Trophoblast cell (in vitro differentiated cells and primary cell): ENCODE measurements around the gene FAM221B.

Source experiments
- DNase-seq, 2 donors: peaks; one replicate each; pipeline ENCODE4 v3.0.0-alpha.2; 2016
- H2AFZ ChIP-seq: 2 replicates; pipeline ENCODE4 v1.6.1; 2013; ENCODE audit warnings: low read length, moderate library complexity, mild to moderate bottlenecking; ENCODE audit not compliant: insufficient read depth, poor library complexity
- H2AK5ac ChIP-seq: 2 replicates; pipeline ENCODE4 v1.6.1; 2013; ENCODE audit warnings: mild to moderate bottlenecking, low read length
- H2BK120ac ChIP-seq: 2 replicates; pipeline ENCODE4 v1.6.1; 2013; ENCODE audit warnings: low read length, mild to moderate bottlenecking, moderate library complexity; ENCODE audit not compliant: insufficient read depth, poor library complexity
- H2BK12ac ChIP-seq: 2 replicates; pipeline ENCODE4 v1.6.1; 2013; ENCODE audit warnings: mild to moderate bottlenecking, low read length, moderate library complexity
- H2BK5ac ChIP-seq: 2 replicates; pipeline ENCODE4 v1.6.1; 2013; ENCODE audit warnings: low read length, low read depth, moderate library complexity, mild to moderate bottlenecking; ENCODE audit not compliant: poor library complexity
- H3K14ac ChIP-seq: 2 replicates; pipeline ENCODE4 v1.6.1; 2013; ENCODE audit warnings: mild to moderate bottlenecking, low read length
- H3K18ac ChIP-seq: 2 replicates; pipeline ENCODE4 v1.6.1; 2013; ENCODE audit warnings: mild to moderate bottlenecking, low read length
- H3K23ac ChIP-seq: 2 replicates; pipeline ENCODE4 v1.6.1; 2013; ENCODE audit warnings: low read length
- H3K27ac ChIP-seq: 2 replicates; pipeline ENCODE4 v1.5.1; 2013; ENCODE audit warnings: low read depth, mild to moderate bottlenecking, inconsistent platforms, low read length, moderate library complexity
- H3K27me3 ChIP-seq: 2 replicates; pipeline ENCODE4 v1.6.1; 2013; ENCODE audit warnings: inconsistent platforms, mild to moderate bottlenecking, low read length, moderate library complexity; ENCODE audit not compliant: insufficient read depth
- H3K36me3 ChIP-seq, 2 experiments: 1 replicate in 1 of 2; 2 replicates in 1 of 2; pipeline ENCODE4 v1.6.1; 2013; ENCODE audit warnings: low read length in 2 of 2, mild to moderate bottlenecking in 2 of 2, moderate library complexity in 1 of 2; ENCODE audit not compliant: insufficient read depth in 2 of 2, control insufficient read depth in 1 of 2
- H3K4ac ChIP-seq: 2 replicates; pipeline ENCODE4 v1.6.1; 2013; ENCODE audit warnings: low read depth, mild to moderate bottlenecking, low read length, moderate library complexity
- H3K4me1 ChIP-seq, 2 experiments: 1 replicate in 1 of 2; 2 replicates in 1 of 2; pipeline ENCODE4 v1.6.1; 2013; ENCODE audit warnings: low read length in 2 of 2, mild to moderate bottlenecking in 2 of 2, moderate library complexity in 1 of 2; ENCODE audit not compliant: insufficient read depth in 2 of 2, control insufficient read depth in 1 of 2
- H3K4me2 ChIP-seq: 2 replicates; pipeline ENCODE4 v1.6.1; 2013; ENCODE audit warnings: inconsistent platforms, mild to moderate bottlenecking, low read length, moderate library complexity
- H3K4me3 ChIP-seq: 2 replicates; pipeline ENCODE4 v1.5.1; 2013; ENCODE audit warnings: mild to moderate bottlenecking, low read depth, low read length, inconsistent platforms
- H3K79me1 ChIP-seq: one replicate; pipeline ENCODE4 v1.6.1; 2013; ENCODE audit warnings: low read length
- H3K79me2 ChIP-seq: 2 replicates; pipeline ENCODE4 v1.6.1; 2013; ENCODE audit warnings: low read length, mild to moderate bottlenecking; ENCODE audit not compliant: control insufficient read depth, insufficient read depth, poor library complexity
- H3K9ac ChIP-seq: 2 replicates; pipeline ENCODE4 v1.6.1; 2013; ENCODE audit warnings: mild to moderate bottlenecking, low read length
- H3K9me3 ChIP-seq: 2 replicates; pipeline ENCODE4 v1.6.1; 2013; ENCODE audit warnings: low read depth, mild to moderate bottlenecking, control low read depth, inconsistent platforms, low read length; ENCODE audit not compliant: insufficient read depth
- H4K12ac ChIP-seq: 2 replicates; pipeline ENCODE4 v1.6.1; 2013; ENCODE audit warnings: low read depth, mild to moderate bottlenecking, low read length, moderate library complexity
- H4K8ac ChIP-seq: 2 replicates; pipeline ENCODE4 v1.6.1; 2013; ENCODE audit warnings: low read depth, mild to moderate bottlenecking, low read length, moderate library complexity
- H4K91ac ChIP-seq: one replicate; pipeline ENCODE4 v1.6.1; 2013; ENCODE audit warnings: low read depth, mild to moderate bottlenecking, low read length, moderate library complexity
- WGBS: extraction: QIAGEN DNeasy Blood & Tissue Kit; methylation state at CpG from one replicate; pipeline ENCODE4 v1.1.7; 2013; ENCODE audit warnings: missing lambda C conversion rate; ENCODE audit not compliant: insufficient read length, insufficient coverage; ENCODE audit errors: extremely low coverage; 5-methylcytosine and 5-hydroxymethylcytosine counted together

FAM221B gene

DNA sequence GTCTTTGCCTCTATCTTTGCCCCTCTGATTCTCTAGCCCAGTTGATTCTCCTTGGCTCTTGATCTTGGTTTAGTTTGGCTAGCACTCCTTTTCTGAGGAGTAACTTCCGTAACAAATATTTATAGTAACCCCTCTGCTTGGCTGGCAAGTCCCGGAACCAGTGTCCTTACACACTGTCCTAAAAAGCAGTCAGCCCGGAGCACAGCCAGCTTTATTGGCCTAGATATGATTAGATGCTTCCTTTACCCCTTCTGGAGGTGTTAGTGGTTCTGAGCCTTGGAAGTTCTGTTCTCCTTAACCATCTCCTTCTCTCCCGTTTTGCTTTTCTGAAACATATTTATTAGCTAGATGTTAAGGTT lies 57.5 kb downstream of the FAM221B start:
- Histone ChIP-seq H4K12ac (no peak overlapping the region), H4K91ac (no peak overlapping the region), H2BK120ac (no peak overlapping the region), H3K9ac (no peak overlapping the region), H2AK5ac (no peak overlapping the region), H3K4me2 (no peak overlapping the region), H3K27ac (no peak overlapping the region), H3K4ac (no peak overlapping the region), H3K79me2 (peaks cover 2% of the 10 kb centered on the region), H3K23ac (no peak overlapping the region), H3K18ac (no peak overlapping the region), H4K8ac (no peak overlapping the region), H2AFZ (no peak overlapping the region), H3K9me3 (no peaks in the 10 kb centered on the region), H3K27me3 (no peaks in the 10 kb centered on the region), H3K36me3 (no peaks in the 10 kb centered on the region), H2BK12ac (no peak overlapping the region), H3K79me1 (no peaks in the 10 kb centered on the region), H3K14ac (no peak overlapping the region), H2BK5ac (no peak overlapping the region), H3K4me1 (peaks cover 0 to 4% of the 10 kb centered on the region in 2 experiments), H3K4me3 (no peak overlapping the region)
- whole genome bisulfite sequencing = no CpG with 5 or more reads among the region's 4 CpGs
- no peak for DNase-seq

DNA sequence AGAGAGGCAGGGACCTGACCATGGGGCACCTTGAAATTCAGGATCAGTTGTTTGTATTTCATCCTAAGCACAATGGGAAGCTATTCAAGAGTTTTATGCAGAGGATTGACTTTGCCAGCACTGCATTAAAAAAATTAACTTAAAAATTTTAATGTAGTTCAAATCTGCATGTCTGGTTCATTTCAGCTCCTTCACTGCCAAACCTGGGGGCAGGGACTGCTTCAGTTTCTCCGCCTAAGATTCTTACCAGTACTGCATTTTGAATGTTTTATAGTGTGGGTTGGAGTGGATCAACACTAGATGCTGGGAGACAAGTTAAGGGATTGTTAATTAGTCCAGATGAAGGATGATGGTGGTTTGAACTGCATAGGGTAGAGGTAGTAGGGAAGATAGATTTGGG lies 58.8 kb downstream of the FAM221B start:
- Histone ChIP-seq H3K27me3 (no peaks in the 10 kb centered on the region), H2BK12ac (no peak overlapping the region), H3K4me2 (no peak overlapping the region), H3K4me1 (peaks cover 0 to 2% of the 10 kb centered on the region in 2 experiments), H3K79me1 (no peaks in the 10 kb centered on the region), H2BK120ac (no peak overlapping the region), H2BK5ac (no peak overlapping the region), H3K36me3 (no peaks in the 10 kb centered on the region), H4K12ac (no peak overlapping the region), H3K18ac (no peak overlapping the region), H3K14ac (no peak overlapping the region), H4K91ac (no peak overlapping the region), H3K9me3 (no peaks in the 10 kb centered on the region), H2AFZ (no peak overlapping the region), H4K8ac (no peak overlapping the region), H3K27ac (no peak overlapping the region), H2AK5ac (no peak overlapping the region), H3K4me3 (no peak overlapping the region), H3K4ac (no peak overlapping the region), H3K9ac (no peak overlapping the region), H3K23ac (no peak overlapping the region), H3K79me2 (peaks cover 2% of the 10 kb centered on the region)
- WGBS = no CpG with 5 or more reads among the region's 1 CpG
- DNase-seq = no peak

DNA sequence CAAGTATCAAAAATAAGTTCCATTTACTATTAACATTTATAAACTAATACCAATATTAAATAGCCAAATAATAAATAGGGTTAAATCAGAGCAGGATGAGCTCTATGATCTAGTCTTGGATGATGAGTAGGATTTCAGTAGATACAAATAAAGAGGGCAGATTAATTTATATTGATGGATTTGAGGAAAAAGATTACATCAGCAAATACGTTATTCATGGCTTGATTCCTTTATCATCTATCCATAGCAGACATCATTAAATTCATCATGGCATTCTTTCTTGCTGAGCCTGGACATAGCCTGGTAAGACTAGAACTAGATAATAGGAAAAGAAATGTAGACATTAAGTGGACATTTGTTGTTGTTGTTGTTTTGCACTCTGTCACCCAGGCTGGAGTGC lies 61.1 kb downstream of the FAM221B start:
- no peak overlapping the region for H3K4ac ChIP-seq
- H3K4me2 ChIP-seq = no peak overlapping the region
- no peak overlapping the region for H3K14ac ChIP-seq
- no peaks in the 10 kb centered on the region for H3K79me1 ChIP-seq
- no peak overlapping the region for H4K8ac ChIP-seq
- no peak overlapping the region for H3K9ac ChIP-seq
- no peaks in the 10 kb centered on the region for H3K9me3 ChIP-seq
- no peaks in the 10 kb centered on the region for H3K79me2 ChIP-seq
- peaks cover 0 to 2% of the 10 kb centered on the region in 2 experiments for H3K4me1 ChIP-seq
- no peak overlapping the region for H2BK120ac ChIP-seq
- H3K36me3 ChIP-seq = no peaks in the 10 kb centered on the region
- no peak overlapping the region for H3K4me3 ChIP-seq
- H2BK12ac ChIP-seq = no peak overlapping the region
- no peak overlapping the region for H2AK5ac ChIP-seq
- no peak overlapping the region for H3K23ac ChIP-seq
- H2AFZ ChIP-seq = no peak overlapping the region
- DNase-seq = no peak
- no CpG with 5 or more reads among the region's 1 CpG for WGBS
- no peak overlapping the region for H3K27ac ChIP-seq
- no peak overlapping the region for H4K91ac ChIP-seq
- H2BK5ac ChIP-seq = no peak overlapping the region
- H4K12ac ChIP-seq = no peak overlapping the region
- H3K18ac ChIP-seq = no peak overlapping the region
- no peaks in the 10 kb centered on the region for H3K27me3 ChIP-seq

DNA sequence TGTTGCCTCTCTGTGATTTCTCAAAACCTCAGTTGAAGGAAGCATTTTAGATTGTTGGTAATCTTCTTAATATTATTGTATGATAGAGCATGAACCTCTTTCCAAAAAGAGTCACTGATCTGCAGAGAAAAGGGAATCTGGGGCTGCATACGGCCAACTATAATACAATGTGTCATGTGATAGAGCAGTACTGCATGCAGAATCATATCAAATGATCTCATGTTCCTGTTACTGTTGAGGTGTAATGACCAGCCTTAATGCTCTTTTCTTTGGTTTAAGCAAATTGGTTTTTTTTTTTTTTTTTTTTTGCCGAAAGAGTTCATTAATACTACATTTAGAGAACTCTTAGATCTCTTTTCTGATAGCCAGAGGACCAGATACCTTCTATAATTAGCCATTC lies 61.5 kb downstream of the FAM221B start:
- Histone ChIP-seq H2BK12ac (no peak overlapping the region), H2AK5ac (no peak overlapping the region), H3K4me1 (peaks cover 0 to 2% of the 10 kb centered on the region in 2 experiments), H4K8ac (no peak overlapping the region), H2BK120ac (no peak overlapping the region), H4K12ac (no peak overlapping the region), H2BK5ac (no peak overlapping the region), H3K36me3 (no peaks in the 10 kb centered on the region), H3K27ac (no peak overlapping the region), H3K79me1 (no peaks in the 10 kb centered on the region), H4K91ac (no peak overlapping the region), H3K9ac (no peak overlapping the region), H2AFZ (no peak overlapping the region), H3K27me3 (no peaks in the 10 kb centered on the region), H3K18ac (no peak overlapping the region), H3K4me3 (no peak overlapping the region), H3K9me3 (no peaks in the 10 kb centered on the region), H3K4ac (no peak overlapping the region), H3K23ac (no peak overlapping the region), H3K79me2 (no peaks in the 10 kb centered on the region), H3K4me2 (no peak overlapping the region), H3K14ac (no peak overlapping the region)
- no peak for DNase-seq
- no CpG with 5 or more reads among the region's 2 CpGs for WGBS
